Fibroblast of skin of abdomen (primary cell): ENCODE results near the gene ZNF480.
A peak's percentile ranks its signal among the peaks of the same experiment; 100 is the strongest.
"Not testable (repeated sequence)": the region's sequence is repeated elsewhere in the genome, so short reads cannot be mapped to it uniquely, and the experiment has no call there.

Experiments
- DNase-seq: peaks from one replicate; pipeline ENCODE4 v3.0.0-alpha.2; 2013

Gene ZNF480

GRCh38 chr19:52339022-52339421, 42.1 kb downstream of the ZNF480 start:
- DNase-seq, result not testable (repeated sequence)

GRCh38 chr19:52343548-52343947, 46.6 kb downstream of the ZNF480 start:
- DNase-seq, result no peak

- DNase-seq, result no peak
These were observed 48.2 kb downstream of the ZNF480 start for GRCh38 chr19:52345162-52345561.

GRCh38 chr19:52351512-52351911, 54.5 kb downstream of the ZNF480 start:
- no peak for DNase-seq

GRCh38 chr19:52366414-52366824, 69.5 kb downstream of the ZNF480 start:
- no peak for DNase-seq

GRCh38 chr19:52369559-52370340, 72.8 kb downstream of the ZNF480 start, which contains the start of gene ZNF880:
TSS of gene ZNF880 (plus strand) at chr19:52369923. CDS start at chr19:52369966, 43 bp downstream.
- DNase-seq, result peak; percentile 94

GRCh38 chr19:52370341-52370710, 73.4 kb downstream of the ZNF480 start:
- DNase-seq, result no peak
